GM12873 (cell line): ENCODE results near the gene CD164.

ENCODE experiments used
- TF ChIP-seq, protein P1 (sequence below): IDR thresholded peaks from 2 replicates; pipeline ENCODE4 v1.5.1; 2012; ENCODE audit warnings: low read depth, mild to moderate bottlenecking, moderate library complexity, low read length, control low read depth; ENCODE audit not compliant: insufficient read depth; ENCODE audit errors: missing control alignments

CD164 gene

GRCh38 chr6:109342506-109342905 lies 39.8 kb downstream of the CD164 start:
- TF ChIP-seq, protein P1, sequence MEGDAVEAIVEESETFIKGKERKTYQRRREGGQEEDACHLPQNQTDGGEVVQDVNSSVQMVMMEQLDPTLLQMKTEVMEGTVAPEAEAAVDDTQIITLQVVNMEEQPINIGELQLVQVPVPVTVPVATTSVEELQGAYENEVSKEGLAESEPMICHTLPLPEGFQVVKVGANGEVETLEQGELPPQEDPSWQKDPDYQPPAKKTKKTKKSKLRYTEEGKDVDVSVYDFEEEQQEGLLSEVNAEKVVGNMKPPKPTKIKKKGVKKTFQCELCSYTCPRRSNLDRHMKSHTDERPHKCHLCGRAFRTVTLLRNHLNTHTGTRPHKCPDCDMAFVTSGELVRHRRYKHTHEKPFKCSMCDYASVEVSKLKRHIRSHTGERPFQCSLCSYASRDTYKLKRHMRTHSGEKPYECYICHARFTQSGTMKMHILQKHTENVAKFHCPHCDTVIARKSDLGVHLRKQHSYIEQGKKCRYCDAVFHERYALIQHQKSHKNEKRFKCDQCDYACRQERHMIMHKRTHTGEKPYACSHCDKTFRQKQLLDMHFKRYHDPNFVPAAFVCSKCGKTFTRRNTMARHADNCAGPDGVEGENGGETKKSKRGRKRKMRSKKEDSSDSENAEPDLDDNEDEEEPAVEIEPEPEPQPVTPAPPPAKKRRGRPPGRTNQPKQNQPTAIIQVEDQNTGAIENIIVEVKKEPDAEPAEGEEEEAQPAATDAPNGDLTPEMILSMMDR = no peak

- TF ChIP-seq, protein P1 = no peak
Observed at GRCh38 chr6:109340811-109341210, 41.5 kb downstream of the CD164 start.

DNA sequence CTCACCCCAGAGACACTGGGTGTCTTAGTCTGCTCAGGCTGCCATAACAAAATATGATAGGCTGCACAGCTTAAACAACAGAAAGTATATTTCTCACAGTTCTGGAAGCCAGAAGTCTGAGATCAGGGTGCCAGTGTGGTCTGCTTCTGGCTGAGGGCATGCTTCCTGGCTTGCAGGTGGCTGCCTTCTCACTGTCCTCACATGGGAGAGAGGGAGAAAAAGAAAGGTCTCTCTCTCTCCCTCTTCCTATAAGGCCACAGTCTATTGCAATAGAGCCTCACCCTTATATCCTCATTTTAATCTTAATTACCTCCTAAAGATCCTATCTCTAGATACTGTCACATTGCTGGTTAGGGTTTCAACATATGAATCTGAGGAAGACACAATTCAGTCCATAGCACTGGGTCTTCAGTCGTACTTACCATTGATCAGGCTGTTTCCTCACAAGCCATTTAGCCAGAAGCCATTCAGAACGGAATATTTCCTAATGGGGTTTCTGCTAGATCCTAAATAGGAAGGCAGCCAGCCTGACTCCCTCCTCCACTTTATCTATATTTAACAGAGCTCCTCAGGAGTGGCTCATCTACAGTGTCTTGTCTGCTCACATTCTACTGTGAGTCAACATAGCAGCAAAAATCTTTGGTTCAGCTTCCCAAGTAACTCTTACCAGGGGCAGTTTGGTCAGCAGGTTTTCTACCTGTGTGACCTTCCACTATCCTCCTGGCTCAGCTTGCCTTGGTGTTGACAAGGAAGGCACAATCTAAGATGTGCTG lies 42.2 kb downstream of the CD164 start:
- TF ChIP-seq, protein P1 = no peak

- TF ChIP-seq, protein P1 = no peak
Observed at GRCh38 chr6:109336221-109336961, 45.9 kb downstream of the CD164 start.

DNA sequence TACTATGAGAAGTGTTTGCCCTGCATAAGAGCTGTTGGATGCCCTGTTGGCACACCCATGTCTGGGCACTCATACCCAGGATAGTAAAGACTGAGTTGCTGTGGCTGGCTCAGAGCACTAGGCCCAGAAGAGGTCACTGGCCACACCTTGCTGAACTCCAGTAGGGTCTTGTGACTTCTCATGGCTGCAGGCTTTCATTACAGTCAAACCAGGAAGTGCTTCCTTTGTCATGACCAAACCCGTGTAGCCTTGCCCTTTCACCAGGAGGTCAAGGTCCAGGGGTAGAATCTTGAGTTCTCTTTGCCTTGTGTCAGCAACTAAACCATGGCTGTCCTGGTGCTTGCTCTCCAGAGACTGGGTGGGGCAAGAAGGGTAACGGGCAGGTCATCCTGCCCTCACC lies 49.5 kb downstream of the CD164 start:
- TF ChIP-seq, protein P1 = no peak

GRCh38 chr6:109331081-109331480 lies 51.2 kb downstream of the CD164 start:
- TF ChIP-seq, protein P1 = no peak

GRCh38 chr6:109330263-109330662 lies 52.0 kb downstream of the CD164 start:
- TF ChIP-seq, protein P1 = no peak
